DOHH2 (cell line): ENCODE results near the gene FSTL4.

ENCODE experiments used
- EZH2phosphoT487 ChIP-seq: fragments of 200-600 bp; sonication (generic); IDR thresholded peaks from 2 replicates; pipeline ENCODE4 v1.6.1; 2017; ENCODE audit warnings: borderline replicate concordance, mild to moderate bottlenecking, antibody characterized with exemption, low read length, moderate library complexity, mixed read lengths
- TF ChIP-seq, protein P1 (sequence below): fragments of 200-600 bp; sonication (generic); IDR thresholded peaks from one replicate; pipeline ENCODE4 v1.5.1; 2014; ENCODE audit warnings: antibody characterized with exemption, mild to moderate bottlenecking, low read depth, low read length; ENCODE audit not compliant: poor library complexity, severe bottlenecking

GRCh38 chr5:133473291-133473690, 139.1 kb downstream of the FSTL4 start:
- TF ChIP-seq, protein P1, sequence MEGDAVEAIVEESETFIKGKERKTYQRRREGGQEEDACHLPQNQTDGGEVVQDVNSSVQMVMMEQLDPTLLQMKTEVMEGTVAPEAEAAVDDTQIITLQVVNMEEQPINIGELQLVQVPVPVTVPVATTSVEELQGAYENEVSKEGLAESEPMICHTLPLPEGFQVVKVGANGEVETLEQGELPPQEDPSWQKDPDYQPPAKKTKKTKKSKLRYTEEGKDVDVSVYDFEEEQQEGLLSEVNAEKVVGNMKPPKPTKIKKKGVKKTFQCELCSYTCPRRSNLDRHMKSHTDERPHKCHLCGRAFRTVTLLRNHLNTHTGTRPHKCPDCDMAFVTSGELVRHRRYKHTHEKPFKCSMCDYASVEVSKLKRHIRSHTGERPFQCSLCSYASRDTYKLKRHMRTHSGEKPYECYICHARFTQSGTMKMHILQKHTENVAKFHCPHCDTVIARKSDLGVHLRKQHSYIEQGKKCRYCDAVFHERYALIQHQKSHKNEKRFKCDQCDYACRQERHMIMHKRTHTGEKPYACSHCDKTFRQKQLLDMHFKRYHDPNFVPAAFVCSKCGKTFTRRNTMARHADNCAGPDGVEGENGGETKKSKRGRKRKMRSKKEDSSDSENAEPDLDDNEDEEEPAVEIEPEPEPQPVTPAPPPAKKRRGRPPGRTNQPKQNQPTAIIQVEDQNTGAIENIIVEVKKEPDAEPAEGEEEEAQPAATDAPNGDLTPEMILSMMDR = no peak
- no peak for TF ChIP-seq EZH2phosphoT487
